ENCODE data around the gene KCTD5.
A peak's percentile ranks its signal among the peaks of the same experiment; 100 is the strongest.
"Not testable (repeated sequence)": the region's sequence is repeated elsewhere in the genome, so short reads cannot be mapped to it uniquely, and the experiment has no call there.

Gene KCTD5

GRCh38 chr16:2682209-2683021 is at the start of gene KCTD5:
KCTD5 (plus strand) TSS chr16:2682523; CDS start chr16:2682549, 26 bp downstream.
- peak; percentile 94 for DNase-seq

GRCh38 chr16:2639071-2639721 is 43.1 kb upstream of the KCTD5 start:
- DNase-seq, result not testable (repeated sequence)

- not testable (repeated sequence) for DNase-seq
These were observed 42.6 kb upstream of the KCTD5 start for GRCh38 chr16:2639722-2640072.

GRCh38 chr16:2642561-2642960 is 39.8 kb upstream of the KCTD5 start:
- DNase-seq, result not testable (repeated sequence)

- DNase-seq, result not testable (repeated sequence)
These were observed 37.4 kb upstream of the KCTD5 start for GRCh38 chr16:2644754-2645453.

GRCh38 chr16:2651268-2651871 is 31.0 kb upstream of the KCTD5 start:
- DNase-seq, result not testable (repeated sequence)

GRCh38 chr16:2653915-2654314 is 28.4 kb upstream of the KCTD5 start:
- DNase-seq, result not testable (repeated sequence)

- DNase-seq, result not testable (repeated sequence)
These were observed 27.4 kb upstream of the KCTD5 start for GRCh38 chr16:2654949-2655348.

- no peak for DNase-seq
These were observed 25.3 kb upstream of the KCTD5 start for GRCh38 chr16:2656985-2657384.

- not testable (repeated sequence) for DNase-seq
These were observed 24.5 kb upstream of the KCTD5 start for GRCh38 chr16:2657803-2658202.

- DNase-seq, result not testable (repeated sequence)
These were observed 22.8 kb upstream of the KCTD5 start for GRCh38 chr16:2659560-2659959.

GRCh38 chr16:2660014-2660662 is 22.2 kb upstream of the KCTD5 start:
- not testable (repeated sequence) for DNase-seq

GRCh38 chr16:2660755-2661373 is 21.5 kb upstream of the KCTD5 start:
- not testable (repeated sequence) for DNase-seq

- DNase-seq, result no peak
These were observed 18.5 kb upstream of the KCTD5 start for GRCh38 chr16:2663553-2664546.

GRCh38 chr16:2664574-2664982 is 17.7 kb upstream of the KCTD5 start:
- DNase-seq, result no peak

- not testable (repeated sequence) for DNase-seq
These were observed 15.7 kb upstream of the KCTD5 start for GRCh38 chr16:2666671-2667070.

- not testable (repeated sequence) for DNase-seq
These were observed 12.7 kb upstream of the KCTD5 start for GRCh38 chr16:2669587-2669986.

- DNase-seq, result peak; percentile 62
These were observed 12.3 kb upstream of the KCTD5 start for GRCh38 chr16:2670017-2670416.

GRCh38 chr16:2671193-2671592 is 11.1 kb upstream of the KCTD5 start:
- not testable (repeated sequence) for DNase-seq

GRCh38 chr16:2671741-2672140 is 10.6 kb upstream of the KCTD5 start:
- DNase-seq, result no peak
